ENCODE data around the gene RPL41.

Gene RPL41

GRCh38 chr12:56129206-56129941 is 12.9 kb downstream of the RPL41 start:
- H3K27ac ChIP-seq (replicated peaks) = peak overlapping the region; percentile 80
- H3K4me3 ChIP-seq (replicated peaks; ENCODE audit: insufficient read depth, low read length) = peak overlapping the region; percentile 83
- peak; percentile 69 to 83 for DNase-seq (ENCODE audit: low read depth in 1 of 2, low spot score in 1 of 2)
- TF ChIP-seq CTCF (IDR thresholded peaks at IDR 0.05; ENCODE audit: insufficient read depth, low read length) (no peak), POLR2AphosphoS5 (IDR thresholded peaks at IDR 0.05; ENCODE audit: low read depth) (peak; percentile 74; the same call in 1 of the 2 replicates)
- no peaks in the 10 kb centered on the region for H3K27me3 ChIP-seq (ENCODE audit: insufficient read depth, poor library complexity, severe bottlenecking)

DNA sequence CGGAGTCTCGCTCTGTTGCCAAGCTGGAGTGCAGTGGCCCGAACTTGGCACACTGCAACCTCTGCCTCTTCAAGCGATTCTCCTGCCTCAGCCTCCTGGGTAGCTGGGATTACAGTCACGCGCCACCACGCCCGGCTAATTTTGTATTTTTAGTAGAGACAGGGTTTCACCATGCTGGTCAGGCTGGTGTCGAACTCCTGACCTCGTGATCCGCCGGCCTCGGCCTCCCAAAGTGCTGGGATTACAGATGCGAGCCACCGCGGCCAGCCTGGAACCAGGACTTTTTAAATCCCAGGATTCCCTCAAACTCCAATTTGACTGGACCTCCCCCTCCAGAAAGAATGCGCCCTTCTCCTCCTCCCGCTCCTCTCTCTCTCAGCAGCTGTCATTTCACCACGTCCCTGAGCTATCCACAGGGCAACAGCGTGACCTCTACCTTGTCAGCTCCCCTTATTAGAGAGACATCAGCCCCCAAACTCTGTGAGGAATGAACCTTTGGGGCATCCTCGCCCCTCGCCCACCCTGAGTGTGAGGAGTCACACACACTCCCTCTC is 13.6 kb downstream of the RPL41 start:
- Histone ChIP-seq H3K4me3 (replicated peaks; ENCODE audit: insufficient read depth, low read length) (peak overlapping the region; percentile 83), H3K27me3 (ENCODE audit: insufficient read depth, poor library complexity, severe bottlenecking) (no peaks in the 10 kb centered on the region), H3K27ac (replicated peaks) (peak overlapping the region; percentile 80)
- DNase-seq (ENCODE audit: low read depth in 1 of 2, low spot score in 1 of 2) = no peak
- TF ChIP-seq SPI1 (IDR thresholded peaks at IDR 0.05; ENCODE audit: borderline replicate concordance, low read depth) = no peak
- no peak for TF ChIP-seq REST (IDR thresholded peaks at IDR 0.05; ENCODE audit: insufficient replicate concordance, low read depth)
- TF ChIP-seq GABPA (IDR thresholded peaks at IDR 0.05; ENCODE audit: low read depth) = no peak
- no peak for TF ChIP-seq POLR2AphosphoS5 (IDR thresholded peaks at IDR 0.05; ENCODE audit: low read depth)
- no peak for TF ChIP-seq CTCF (IDR thresholded peaks at IDR 0.05; ENCODE audit: insufficient read depth, low read length)

DNA sequence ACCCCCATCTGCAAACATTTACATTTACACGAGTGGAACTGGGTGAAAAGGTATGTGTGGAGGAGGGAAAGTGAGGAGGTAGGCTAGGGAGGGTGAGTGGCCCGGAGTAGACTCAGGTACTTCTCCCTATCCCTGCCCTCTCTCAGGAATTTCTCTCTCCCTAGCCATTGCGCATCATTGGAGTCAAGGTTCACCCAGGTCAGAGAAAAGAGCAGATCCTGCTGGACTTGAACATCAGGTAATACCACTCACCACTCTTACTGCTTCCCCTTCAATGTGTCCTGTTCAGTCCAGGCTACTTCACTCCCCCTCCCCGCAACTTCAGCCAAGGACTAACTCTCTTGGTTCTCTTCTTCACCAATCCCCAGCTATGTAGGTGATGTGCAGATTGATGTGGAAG is 14.4 kb downstream of the RPL41 start:
- DNase-seq (ENCODE audit: low read depth in 1 of 2, low spot score in 1 of 2) = no peak
- Histone ChIP-seq H3K27me3 (ENCODE audit: insufficient read depth, poor library complexity, severe bottlenecking) (no peaks in the 10 kb centered on the region), H3K27ac (replicated peaks) (no peak overlapping the region), H3K4me3 (replicated peaks; ENCODE audit: insufficient read depth, low read length) (no peak overlapping the region)
- TF ChIP-seq GABPA (IDR thresholded peaks at IDR 0.05; ENCODE audit: low read depth) = no peak
- TF ChIP-seq POLR2AphosphoS5 (IDR thresholded peaks at IDR 0.05; ENCODE audit: low read depth) = no peak
- no peak for TF ChIP-seq REST (IDR thresholded peaks at IDR 0.05; ENCODE audit: insufficient replicate concordance, low read depth)
- no peak for TF ChIP-seq SPI1 (IDR thresholded peaks at IDR 0.05; ENCODE audit: borderline replicate concordance, low read depth)
- no peak for TF ChIP-seq CTCF (IDR thresholded peaks at IDR 0.05; ENCODE audit: insufficient read depth, low read length)
